ENCODE data around the gene FTCDNL1. TPM values are rescaled to one million over a fixed set of nuclear protein-coding genes. Genes with fewer than 3 reads are reported as not detected.

FTCDNL1 gene
- 1.5 TPM in 1 of 2 replicates, not detected in the other for total RNA-seq (ENCODE audit: low replicate concordance)

DNA sequence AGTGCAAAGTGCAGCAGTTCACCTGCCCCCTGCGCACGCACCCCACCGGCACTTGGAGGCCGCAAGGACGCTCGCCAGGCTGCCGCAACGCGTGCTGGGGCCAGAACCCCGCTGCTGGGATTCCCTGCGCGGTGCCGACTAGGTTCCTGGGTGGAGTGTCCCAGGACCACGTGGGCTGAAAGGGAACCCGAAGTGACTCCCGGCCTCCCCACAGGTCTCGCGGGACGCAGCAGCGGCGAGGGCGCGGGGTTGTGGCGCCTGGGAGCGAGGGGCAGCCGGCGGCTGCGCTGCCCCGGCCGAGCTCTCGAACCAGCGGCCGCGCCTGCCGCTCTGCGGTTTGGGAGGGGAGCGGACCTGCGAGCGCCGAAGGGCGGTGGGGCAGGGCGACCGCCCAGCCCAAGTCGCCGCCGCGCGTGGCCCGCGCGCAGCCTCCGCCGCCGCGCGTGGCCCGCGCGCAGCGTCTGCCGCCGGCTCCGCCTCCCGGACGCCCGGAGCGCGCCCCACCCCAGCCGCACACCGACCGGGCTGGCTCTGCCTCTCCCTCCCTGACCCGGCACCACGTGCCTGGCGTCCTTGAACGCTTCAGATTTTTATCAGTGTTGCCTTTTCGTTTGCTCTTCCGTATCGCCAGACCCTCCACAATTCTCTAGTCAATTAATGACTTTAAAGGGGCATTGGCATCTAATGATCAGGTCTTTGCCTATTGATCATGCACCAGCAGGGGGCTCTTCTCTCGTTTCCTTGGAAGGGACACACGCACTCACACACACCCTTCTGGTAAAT is at the start of gene FTCDNL1:
Gene FTCDNL1 (minus strand): TSS at position 475 of the 783 bp plus-strand sequence. CDS start 2,230 bp downstream, outside the sequence.
- TF ChIP-seq, protein P1, sequence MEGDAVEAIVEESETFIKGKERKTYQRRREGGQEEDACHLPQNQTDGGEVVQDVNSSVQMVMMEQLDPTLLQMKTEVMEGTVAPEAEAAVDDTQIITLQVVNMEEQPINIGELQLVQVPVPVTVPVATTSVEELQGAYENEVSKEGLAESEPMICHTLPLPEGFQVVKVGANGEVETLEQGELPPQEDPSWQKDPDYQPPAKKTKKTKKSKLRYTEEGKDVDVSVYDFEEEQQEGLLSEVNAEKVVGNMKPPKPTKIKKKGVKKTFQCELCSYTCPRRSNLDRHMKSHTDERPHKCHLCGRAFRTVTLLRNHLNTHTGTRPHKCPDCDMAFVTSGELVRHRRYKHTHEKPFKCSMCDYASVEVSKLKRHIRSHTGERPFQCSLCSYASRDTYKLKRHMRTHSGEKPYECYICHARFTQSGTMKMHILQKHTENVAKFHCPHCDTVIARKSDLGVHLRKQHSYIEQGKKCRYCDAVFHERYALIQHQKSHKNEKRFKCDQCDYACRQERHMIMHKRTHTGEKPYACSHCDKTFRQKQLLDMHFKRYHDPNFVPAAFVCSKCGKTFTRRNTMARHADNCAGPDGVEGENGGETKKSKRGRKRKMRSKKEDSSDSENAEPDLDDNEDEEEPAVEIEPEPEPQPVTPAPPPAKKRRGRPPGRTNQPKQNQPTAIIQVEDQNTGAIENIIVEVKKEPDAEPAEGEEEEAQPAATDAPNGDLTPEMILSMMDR (IDR thresholded peaks at IDR 0.05; ENCODE audit: insufficient read depth, low read length) = peak; percentile 65
- DNase-seq (ENCODE audit: low read depth) = peak; percentile 42
- peak within 1 kb of the TSS; percentile 74 for H3K4me3 ChIP-seq (ENCODE audit: low read depth, low read length)

DNA sequence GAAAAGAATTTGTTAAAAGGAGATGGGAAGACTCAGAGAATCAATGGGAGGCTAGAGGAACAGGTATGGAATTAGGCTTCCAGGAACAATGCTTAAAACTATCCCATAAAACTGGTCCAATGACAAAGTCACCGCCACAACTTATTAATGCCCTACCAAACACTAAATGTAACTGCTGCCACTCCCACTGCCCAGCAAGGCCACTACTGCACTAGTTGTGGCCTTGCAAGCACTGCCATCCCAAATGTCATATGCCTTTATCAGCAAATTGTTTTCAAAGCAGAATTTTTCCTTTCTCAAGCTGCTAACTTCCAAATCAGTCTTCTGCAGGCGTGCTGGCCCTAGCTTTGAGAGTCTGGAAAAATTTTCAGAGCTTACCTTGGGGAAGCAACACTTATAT is 45.6 kb upstream of the FTCDNL1 start:
- H3K4me3 ChIP-seq (ENCODE audit: low read depth, low read length) = no peak overlapping the region
- TF ChIP-seq, protein P1 (IDR thresholded peaks at IDR 0.05; ENCODE audit: insufficient read depth, low read length) = no peak
- DNase-seq (ENCODE audit: low read depth) = no peak

GRCh38 chr2:199895406-199895805 is 44.4 kb upstream of the FTCDNL1 start:
- TF ChIP-seq, protein P1 (IDR thresholded peaks at IDR 0.05; ENCODE audit: insufficient read depth, low read length) = no peak
- no peak for DNase-seq (ENCODE audit: low read depth)
- H3K4me3 ChIP-seq (ENCODE audit: low read depth, low read length) = no peak overlapping the region

GRCh38 chr2:199883474-199884212 is 32.7 kb upstream of the FTCDNL1 start:
- no peak for DNase-seq (ENCODE audit: low read depth)
- TF ChIP-seq, protein P1 (IDR thresholded peaks at IDR 0.05; ENCODE audit: insufficient read depth, low read length) = no peak
- no peak overlapping the region for H3K4me3 ChIP-seq (ENCODE audit: low read depth, low read length)

DNA sequence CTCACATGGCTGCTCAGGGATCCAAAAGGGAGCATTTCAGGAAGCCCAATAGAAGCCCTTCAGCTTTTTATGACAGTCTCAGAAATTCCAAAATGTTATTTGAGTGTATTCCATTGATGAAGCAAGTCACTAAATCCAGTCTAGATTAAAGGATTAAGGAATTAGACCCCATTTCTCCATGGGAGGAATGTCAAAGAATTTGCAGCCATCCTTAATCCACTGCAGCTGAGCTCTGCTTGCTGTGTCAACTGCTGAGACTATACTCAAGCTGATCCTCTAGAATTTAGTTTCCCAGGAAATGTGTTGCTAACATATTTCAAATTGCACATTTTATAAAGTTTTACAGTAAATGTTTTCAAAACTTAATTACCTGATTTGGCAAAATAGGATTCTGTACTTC is 31.7 kb upstream of the FTCDNL1 start:
- TF ChIP-seq, protein P1 (IDR thresholded peaks at IDR 0.05; ENCODE audit: insufficient read depth, low read length) = no peak
- no peak overlapping the region for H3K4me3 ChIP-seq (ENCODE audit: low read depth, low read length)
- no peak for DNase-seq (ENCODE audit: low read depth)

- no peak overlapping the region for H3K4me3 ChIP-seq (ENCODE audit: low read depth, low read length)
- peak; percentile 56 for DNase-seq (ENCODE audit: low read depth)
- TF ChIP-seq, protein P1 (IDR thresholded peaks at IDR 0.05; ENCODE audit: insufficient read depth, low read length) = no peak
Observed at GRCh38 chr2:199875400-199875799, 24.4 kb upstream of the FTCDNL1 start.

All from fibroblast of the aortic adventitia (primary cell).